GM21390 (cell line): ENCODE results near the gene IL17RC.

Source experiments
- ATAC-seq: cut with Tn5 transposase; IDR thresholded peaks from one replicate; pipeline ENCODE4 v1.9.1; 2021; ENCODE audit not compliant: unreplicated experiment

Gene IL17RC

GRCh38 chr3:9976721-9977709 is 60.1 kb downstream of the IL17RC start:
- no peak for ATAC-seq

- ATAC-seq, result no peak
These were observed 61.9 kb downstream of the IL17RC start for GRCh38 chr3:9978710-9979305.

- ATAC-seq, result no peak
These were observed 63.4 kb downstream of the IL17RC start for GRCh38 chr3:9980251-9980650.
